HepG2 (cell line): ENCODE data around the gene VPS37B. TPM values are rescaled to one million over a fixed set of nuclear protein-coding genes. Genes with fewer than 3 reads are reported as not detected.

Source experiments
- polyA plus RNA-seq, 8 experiments: library from polyadenylated mRNA; depleted of rRNA in 3 of 8; stranded (reverse) in 7 of 8; unstranded in 1 of 8; fragments of >200 nt; fragmentation: Illumina TruSeq in 4 of 8; extraction: Trizol in 4 of 8; gene quantifications; 2 replicates each; pipeline versions ENCODE4 v1.2.1 to v1.2.3, GENCODE V29; 2011 to 2016; ENCODE audit warnings: low read depth in 4 of 8, missing spikeins in 1 of 8, mixed read lengths in 1 of 8; ENCODE audit not compliant: insufficient read depth in 1 of 8
- total RNA-seq, 5 experiments: library from RNA; depleted of rRNA; stranded (reverse); fragments of >200 nt; fragmentation: Illumina TruSeq; extraction: Trizol; gene quantifications; 2 replicates each; pipeline ENCODE4 v1.2.3, GENCODE V29; 2016; ENCODE audit warnings: low read depth in 1 of 5

Gene VPS37B
- total and polyA plus RNA-seq, 2 of the 13 experiments (the other 11 are each of a cell fraction or from before 2014, with no cell fraction given), result 4.6 to 5.3 TPM

Other genes starting within 250 kb of the VPS37B start
- 0.09 TPM in 1 of 2 replicates, not detected in the other for gene HCAR2, start 192.8 kb downstream of the VPS37B start, total RNA-seq (2016; rRNA removed; fragmentation: Illumina TruSeq; extraction: Trizol)
- gene HCAR2, start 192.8 kb downstream of the VPS37B start, polyA plus RNA-seq (2011; rRNA removed), result 5.6 and 9.2 TPM in 2 replicates
- 0.11 and 0.20 TPM in 2 replicates for gene HCAR3, start 179.3 kb downstream of the VPS37B start, total RNA-seq (2016; rRNA removed; fragmentation: Illumina TruSeq; extraction: Trizol)
- 12.8 and 20.4 TPM in 2 replicates for gene HCAR3, start 179.3 kb downstream of the VPS37B start, polyA plus RNA-seq (2011; rRNA removed)
- gene HCAR1, start 165.3 kb downstream of the VPS37B start, total RNA-seq (2016; rRNA removed; fragmentation: Illumina TruSeq; extraction: Trizol), result 0.34 and 0.53 TPM in 2 replicates
- 4.3 and 4.4 TPM in 2 replicates for gene HCAR1, start 165.3 kb downstream of the VPS37B start, polyA plus RNA-seq (2011; rRNA removed)
- 59.1 and 78.9 TPM in 2 replicates for gene DENR, start 143.3 kb downstream of the VPS37B start, total RNA-seq (2016; rRNA removed; fragmentation: Illumina TruSeq; extraction: Trizol)
- 23.8 and 30.0 TPM in 2 replicates for gene DENR, start 143.3 kb downstream of the VPS37B start, polyA plus RNA-seq (2011; rRNA removed)
- 0.07 TPM in 2 replicates for gene CCDC62, start 121.6 kb downstream of the VPS37B start, total RNA-seq (2016; rRNA removed; fragmentation: Illumina TruSeq; extraction: Trizol)
- 0.04 and 0.10 TPM in 2 replicates for gene CCDC62, start 121.6 kb downstream of the VPS37B start, polyA plus RNA-seq (2011; rRNA removed)
- 8.2 and 18.4 TPM in 2 replicates for gene HIP1R, start 60.7 kb downstream of the VPS37B start, total RNA-seq (2016; rRNA removed; fragmentation: Illumina TruSeq; extraction: Trizol)
- gene HIP1R, start 60.7 kb downstream of the VPS37B start, polyA plus RNA-seq (2011; rRNA removed), result 25.5 and 36.0 TPM in 2 replicates
- gene ABCB9, start 70.3 kb upstream of the VPS37B start, total RNA-seq (2016; rRNA removed; fragmentation: Illumina TruSeq; extraction: Trizol), result 3.4 and 6.0 TPM in 2 replicates
- gene ABCB9, start 70.3 kb upstream of the VPS37B start, polyA plus RNA-seq (2011; rRNA removed), result 4.8 and 5.1 TPM in 2 replicates
- 10.6 and 14.6 TPM in 2 replicates for gene OGFOD2, start 79.1 kb upstream of the VPS37B start, total RNA-seq (2016; rRNA removed; fragmentation: Illumina TruSeq; extraction: Trizol)
- gene OGFOD2, start 79.1 kb upstream of the VPS37B start, polyA plus RNA-seq (2011; rRNA removed), result 13.2 and 15.5 TPM in 2 replicates
- 178 and 220 TPM in 2 replicates for gene ARL6IP4, start 84.6 kb upstream of the VPS37B start, total RNA-seq (2016; rRNA removed; fragmentation: Illumina TruSeq; extraction: Trizol)
- 155 and 179 TPM in 2 replicates for gene ARL6IP4, start 84.6 kb upstream of the VPS37B start, polyA plus RNA-seq (2011; rRNA removed)